SU-DHL-6 (cell line): ENCODE results near the gene GPX1.

Experiments
- EZH2phosphoT487 ChIP-seq: fragments of 200-600 bp; sonication (generic), shearing (Covaris generic); conservative IDR thresholded peaks from 2 replicates; pipeline ENCODE4 v1.6.1; 2018; ENCODE audit warnings: mild to moderate bottlenecking, antibody characterized with exemption, low read length, moderate library complexity, mixed read lengths
- TF ChIP-seq, protein P1 (sequence below): fragments of 200-600 bp; sonication (generic); IDR thresholded peaks from one replicate; pipeline ENCODE4 v1.5.1; 2017; ENCODE audit warnings: antibody characterized with exemption, mild to moderate bottlenecking, low read length, moderate library complexity; ENCODE audit not compliant: insufficient read depth, poor library complexity, severe bottlenecking

- TF ChIP-seq, protein P1, sequence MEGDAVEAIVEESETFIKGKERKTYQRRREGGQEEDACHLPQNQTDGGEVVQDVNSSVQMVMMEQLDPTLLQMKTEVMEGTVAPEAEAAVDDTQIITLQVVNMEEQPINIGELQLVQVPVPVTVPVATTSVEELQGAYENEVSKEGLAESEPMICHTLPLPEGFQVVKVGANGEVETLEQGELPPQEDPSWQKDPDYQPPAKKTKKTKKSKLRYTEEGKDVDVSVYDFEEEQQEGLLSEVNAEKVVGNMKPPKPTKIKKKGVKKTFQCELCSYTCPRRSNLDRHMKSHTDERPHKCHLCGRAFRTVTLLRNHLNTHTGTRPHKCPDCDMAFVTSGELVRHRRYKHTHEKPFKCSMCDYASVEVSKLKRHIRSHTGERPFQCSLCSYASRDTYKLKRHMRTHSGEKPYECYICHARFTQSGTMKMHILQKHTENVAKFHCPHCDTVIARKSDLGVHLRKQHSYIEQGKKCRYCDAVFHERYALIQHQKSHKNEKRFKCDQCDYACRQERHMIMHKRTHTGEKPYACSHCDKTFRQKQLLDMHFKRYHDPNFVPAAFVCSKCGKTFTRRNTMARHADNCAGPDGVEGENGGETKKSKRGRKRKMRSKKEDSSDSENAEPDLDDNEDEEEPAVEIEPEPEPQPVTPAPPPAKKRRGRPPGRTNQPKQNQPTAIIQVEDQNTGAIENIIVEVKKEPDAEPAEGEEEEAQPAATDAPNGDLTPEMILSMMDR: no peak
- TF ChIP-seq EZH2phosphoT487: no peak
These were observed 15.0 kb downstream of the GPX1 start for GRCh38 chr3:49343163-49343562.
